Right lobe of liver (tissue), 6 donors: Measurements from ENCODE around the gene ITM2B. TPM values are rescaled to one million over a fixed set of nuclear protein-coding genes. Genes with fewer than 3 reads are reported as not detected.
A peak's percentile ranks its signal among the peaks of the same experiment; 100 is the strongest.

ENCODE experiments used
- ATAC-seq, 4 donors: fragments of 200-7000 bp; cut with Tn5 transposase; one replicate each; pipeline ENCODE4 v1.9.1; 2020; ENCODE audit warnings: mild to moderate bottlenecking in 4 of 4, moderate library complexity in 4 of 4
- DNase-seq, 3 donors: peaks; one replicate each; pipeline ENCODE4 v3.0.0-alpha.2; 2020
- H3K27ac ChIP-seq, 3 donors: fragments of 200-600 bp; one replicate each; pipeline ENCODE4 v1.8.0; 2022
- H3K27me3 ChIP-seq, 2 donors: fragments of 200-600 bp; one replicate each; pipeline ENCODE4 v1.8.0; 2022
- H3K36me3 ChIP-seq, 4 donors: fragments of 200-600 bp; sonication (generic) in 1 of 4; one replicate each; pipeline versions ENCODE4 v1.5.1 to v1.8.0; 2017 to 2022; ENCODE audit warnings: control low read depth in 1 of 4
- H3K4me1 ChIP-seq, 4 donors: fragments of 200-600 bp; sonication (generic) in 1 of 4; one replicate each; pipeline versions ENCODE4 v1.5.1 to v1.8.0; 2017 to 2022; ENCODE audit warnings: control low read depth in 1 of 4
- H3K4me3 ChIP-seq, 3 donors: fragments of 200-600 bp; one replicate each; pipeline ENCODE4 v1.8.0; 2022
- H3K9me3 ChIP-seq, 4 donors: fragments of 200-600 bp; sonication (generic) in 1 of 4; one replicate each; pipeline versions ENCODE4 v1.5.1 to v1.8.0; 2017 to 2022; ENCODE audit warnings: control low read depth in 1 of 4
- POLR2A ChIP-seq: fragments of 450-650 bp; IDR thresholded peaks from one replicate; pipeline ENCODE4 v1.6.1; 2017; ENCODE audit warnings: antibody characterized with exemption, mild to moderate bottlenecking
- WGBS: methylation state at CpG from one replicate; pipeline ENCODE4 v1.1.6; 2018; ENCODE audit warnings: low coverage, low lambda C conversion rate; ENCODE audit not compliant: insufficient coverage; ENCODE audit errors: missing lambda C conversion rate; 5-methylcytosine and 5-hydroxymethylcytosine counted together
- intact Hi-C, 2 donors: fragments of 100-400 bp; cut with DNase I; formaldehyde crosslinking; loops; one replicate each; pipeline versions ENCODE4 v1.11.2 to v1.14.1; 2022
- total RNA-seq, 6 experiments: library from RNA; depleted of rRNA in 2 of 6; stranded (reverse); fragments of >200 nt in 2 of 6; fragmentation: NEBNext Ultra II Directional in 3 of 6; extraction: Animal tissue kit (Norgen Biotek cat#: 25700) in 3 of 6; gene quantifications; one replicate each; pipeline versions ENCODE4 v1.1.0 to v1.2.4, GENCODE V29; 2016 to 2023
- TF ChIP-seq, protein P1 (sequence below), 4 donors: fragments of 200-600 bp in 3 of 4; fragments of 450-650 bp in 1 of 4; IDR thresholded peaks; one replicate each; pipeline versions ENCODE4 v1.5.1 to v1.8.0; 2016 to 2022; ENCODE audit warnings: antibody characterized with exemption in 4 of 4, mild to moderate bottlenecking in 2 of 4
- donor health status: DM: no; HTN: yes; CAD: no.
- donor health status: DM: no; HTN: no; CAD: no.
- donor health status: DM: no; HTN: no; CAD: no.
- donor health status: DM: no; HTN: yes; CAD: no.
- donor health status: DM: no; HTN: yes; CAD: no.

ITM2B gene
- total RNA-seq, 6 experiments from 2014 or later: 203 to 381 (median 320) TPM

DNA sequence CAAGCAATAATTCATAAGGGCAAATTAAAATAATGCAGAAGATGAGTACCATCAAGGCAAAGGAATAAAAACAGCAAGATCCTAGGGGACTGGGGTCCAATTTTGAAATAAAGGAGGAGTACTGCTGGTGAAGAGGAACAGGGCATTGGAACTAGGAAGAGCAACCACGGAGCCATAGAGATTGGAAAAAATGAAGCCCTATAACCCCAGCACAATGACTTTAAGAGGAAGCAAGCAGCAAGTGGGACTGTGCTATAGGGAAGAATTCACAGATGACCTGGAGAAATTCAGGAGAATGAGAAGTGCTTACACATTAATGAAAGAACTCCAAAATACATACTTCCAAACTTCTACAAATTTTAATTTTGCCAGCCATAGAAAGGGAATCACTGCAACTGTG lies 44.9 kb upstream of the ITM2B start:
- H3K27me3 ChIP-seq: no peaks in the 10 kb centered on the region
- ATAC-seq (peak in 3 of 4 donors; percentile 22 to 52 (median 33)), DNase-seq (no peak)
- no peaks in the 10 kb centered on the region for H3K4me1 ChIP-seq
- H3K4me3 ChIP-seq: no peak overlapping the region
- TF ChIP-seq POLR2A: no peak
- TF ChIP-seq, protein P1, sequence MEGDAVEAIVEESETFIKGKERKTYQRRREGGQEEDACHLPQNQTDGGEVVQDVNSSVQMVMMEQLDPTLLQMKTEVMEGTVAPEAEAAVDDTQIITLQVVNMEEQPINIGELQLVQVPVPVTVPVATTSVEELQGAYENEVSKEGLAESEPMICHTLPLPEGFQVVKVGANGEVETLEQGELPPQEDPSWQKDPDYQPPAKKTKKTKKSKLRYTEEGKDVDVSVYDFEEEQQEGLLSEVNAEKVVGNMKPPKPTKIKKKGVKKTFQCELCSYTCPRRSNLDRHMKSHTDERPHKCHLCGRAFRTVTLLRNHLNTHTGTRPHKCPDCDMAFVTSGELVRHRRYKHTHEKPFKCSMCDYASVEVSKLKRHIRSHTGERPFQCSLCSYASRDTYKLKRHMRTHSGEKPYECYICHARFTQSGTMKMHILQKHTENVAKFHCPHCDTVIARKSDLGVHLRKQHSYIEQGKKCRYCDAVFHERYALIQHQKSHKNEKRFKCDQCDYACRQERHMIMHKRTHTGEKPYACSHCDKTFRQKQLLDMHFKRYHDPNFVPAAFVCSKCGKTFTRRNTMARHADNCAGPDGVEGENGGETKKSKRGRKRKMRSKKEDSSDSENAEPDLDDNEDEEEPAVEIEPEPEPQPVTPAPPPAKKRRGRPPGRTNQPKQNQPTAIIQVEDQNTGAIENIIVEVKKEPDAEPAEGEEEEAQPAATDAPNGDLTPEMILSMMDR (IDR thresholded peaks at IDR 0.05): no peak
- H3K36me3 ChIP-seq: no peaks in the 10 kb centered on the region
- no peak overlapping the region for H3K27ac ChIP-seq
- H3K9me3 ChIP-seq: no peaks in the 10 kb centered on the region
- intact Hi-C loops: no loop called here
- 25% methylated on average over 1 of the region's 1 CpG for WGBS

DNA sequence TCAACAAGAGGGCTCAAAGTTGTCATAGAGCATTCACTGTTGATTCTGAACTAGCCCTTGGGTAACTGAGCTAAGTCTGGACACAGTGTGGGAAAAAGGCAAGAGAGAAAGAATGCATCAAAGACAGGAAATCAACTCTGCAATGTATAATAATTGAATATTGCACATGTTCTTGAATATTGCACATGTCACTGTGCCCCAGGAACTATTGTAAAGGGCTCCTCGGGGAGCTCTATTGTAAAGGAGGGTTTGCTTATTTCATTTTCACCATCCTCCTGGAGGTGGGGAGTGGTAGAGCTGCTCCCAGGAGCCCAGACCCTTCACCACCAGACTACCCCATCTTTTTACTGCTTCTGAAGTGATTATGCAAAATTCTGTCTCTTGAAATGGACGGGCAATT lies 44.4 kb upstream of the ITM2B start:
- intact Hi-C loops: no loop called here
- DNase-seq (no peak), ATAC-seq (no peak)
- TF ChIP-seq, protein P1 (IDR thresholded peaks at IDR 0.05): no peak
- no peaks in the 10 kb centered on the region for H3K27me3 ChIP-seq
- H3K36me3 ChIP-seq: no peaks in the 10 kb centered on the region
- H3K9me3 ChIP-seq: no peaks in the 10 kb centered on the region
- WGBS: 48% methylated on average over 2 of the region's 2 CpGs
- no peak overlapping the region for H3K4me3 ChIP-seq
- no peaks in the 10 kb centered on the region for H3K4me1 ChIP-seq
- no peak overlapping the region for H3K27ac ChIP-seq

DNA sequence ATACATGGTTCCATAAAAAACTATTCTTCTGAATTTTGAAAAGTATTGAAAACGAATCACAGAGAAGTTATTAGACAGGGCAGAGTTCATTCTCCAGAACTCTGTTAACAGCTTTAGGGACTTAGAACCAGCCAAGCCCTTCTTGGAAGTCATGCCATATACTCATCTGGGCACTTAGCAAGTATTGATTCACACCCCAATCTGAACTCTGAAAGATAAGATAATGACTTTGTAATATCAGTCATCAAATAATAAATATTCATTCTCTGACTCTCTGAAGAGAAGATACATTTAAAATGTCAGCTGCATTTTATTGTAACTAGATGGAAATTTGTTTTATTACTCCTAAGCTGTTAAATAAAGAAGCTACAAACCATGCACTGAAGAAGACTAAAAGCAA lies 43.8 kb upstream of the ITM2B start:
- ATAC-seq: no peak
- Histone ChIP-seq H3K27me3 (no peaks in the 10 kb centered on the region), H3K36me3 (no peaks in the 10 kb centered on the region), H3K4me3 (no peak overlapping the region), H3K4me1 (no peaks in the 10 kb centered on the region), H3K27ac (no peak overlapping the region), H3K9me3 (no peaks in the 10 kb centered on the region)
- WGBS: 47% methylated on average over 1 of the region's 1 CpG
- intact Hi-C loops: no loop called here
- no peak for DNase-seq
- TF ChIP-seq, protein P1 (IDR thresholded peaks at IDR 0.05): no peak
- TF ChIP-seq POLR2A: no peak

DNA sequence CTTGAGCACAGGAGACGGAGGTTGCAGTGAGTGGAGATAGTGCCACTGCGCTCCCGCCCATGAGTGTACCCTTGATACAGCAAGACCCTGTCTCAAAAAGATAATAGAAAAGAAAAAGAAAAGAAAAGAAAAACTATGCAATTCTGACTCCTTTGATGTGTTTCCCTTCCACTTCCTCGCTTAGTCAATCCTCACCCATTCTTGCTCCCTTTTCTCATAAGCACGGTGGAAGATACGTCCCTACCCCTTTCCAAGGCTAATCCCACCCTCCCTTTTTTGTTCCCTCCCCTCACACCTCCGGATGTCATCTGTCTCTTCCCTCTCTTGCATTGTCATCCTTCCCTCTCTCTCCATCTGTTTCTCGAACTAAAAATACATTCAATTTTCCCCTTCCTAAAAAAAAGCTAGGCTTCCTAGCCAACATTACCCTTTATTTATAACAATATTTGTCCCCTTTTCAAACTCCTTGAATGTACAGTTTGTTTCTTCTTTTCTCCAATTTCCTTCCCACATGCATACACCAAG lies 40.5 kb upstream of the ITM2B start:
- 60% methylated on average over 7 of the region's 8 CpGs for WGBS
- H3K27me3 ChIP-seq: no peaks in the 10 kb centered on the region
- no peak overlapping the region for H3K4me3 ChIP-seq
- no peaks in the 10 kb centered on the region for H3K36me3 ChIP-seq
- intact Hi-C loops: no loop called here
- no peak overlapping the region for H3K27ac ChIP-seq
- ATAC-seq (no peak), DNase-seq (no peak)
- H3K4me1 ChIP-seq: no peaks in the 10 kb centered on the region
- H3K9me3 ChIP-seq: no peaks in the 10 kb centered on the region
- TF ChIP-seq POLR2A: no peak
- TF ChIP-seq, protein P1 (IDR thresholded peaks at IDR 0.05): no peak

DNA sequence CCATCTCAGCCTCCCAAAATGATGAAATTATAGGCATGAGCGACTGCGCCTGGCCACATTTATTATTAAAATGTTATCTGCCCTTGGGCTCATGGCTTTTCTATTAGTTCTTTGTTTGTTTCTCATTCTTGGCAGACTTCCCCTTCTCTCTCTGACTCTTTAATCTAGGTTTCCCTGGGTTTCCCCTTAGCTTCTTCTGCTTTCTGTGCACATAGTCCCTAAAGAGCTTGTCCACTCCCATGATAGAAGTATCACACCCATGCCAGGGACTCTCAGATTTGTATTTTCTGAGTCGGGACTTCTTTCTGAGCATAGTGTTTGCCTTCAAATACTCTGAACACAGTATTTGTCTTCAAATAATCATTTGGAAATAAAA lies 38.6 kb upstream of the ITM2B start:
- no peak for TF ChIP-seq POLR2A
- TF ChIP-seq, protein P1 (IDR thresholded peaks at IDR 0.05): no peak
- Histone ChIP-seq H3K9me3 (no peaks in the 10 kb centered on the region), H3K27ac (no peak overlapping the region), H3K36me3 (no peaks in the 10 kb centered on the region), H3K4me3 (no peak overlapping the region), H3K27me3 (no peaks in the 10 kb centered on the region), H3K4me1 (no peaks in the 10 kb centered on the region)
- DNase-seq (no peak), ATAC-seq (peak in 3 of 4 donors; percentile 37 to 69 (median 59))
- intact Hi-C loops: no loop called here
- 55% methylated on average over 3 of the region's 3 CpGs for WGBS
